GM21423 (cell line): ENCODE measurements around the gene ADAM11.

Experiments
- ATAC-seq: cut with Tn5 transposase; IDR thresholded peaks from one replicate; pipeline ENCODE4 v1.9.1; 2021; ENCODE audit warnings: mild to moderate bottlenecking, moderate library complexity; ENCODE audit not compliant: unreplicated experiment

Gene ADAM11

GRCh38 chr17:44775136-44775837 is 16.5 kb downstream of the ADAM11 start:
- peak; percentile 85 for ATAC-seq

DNA sequence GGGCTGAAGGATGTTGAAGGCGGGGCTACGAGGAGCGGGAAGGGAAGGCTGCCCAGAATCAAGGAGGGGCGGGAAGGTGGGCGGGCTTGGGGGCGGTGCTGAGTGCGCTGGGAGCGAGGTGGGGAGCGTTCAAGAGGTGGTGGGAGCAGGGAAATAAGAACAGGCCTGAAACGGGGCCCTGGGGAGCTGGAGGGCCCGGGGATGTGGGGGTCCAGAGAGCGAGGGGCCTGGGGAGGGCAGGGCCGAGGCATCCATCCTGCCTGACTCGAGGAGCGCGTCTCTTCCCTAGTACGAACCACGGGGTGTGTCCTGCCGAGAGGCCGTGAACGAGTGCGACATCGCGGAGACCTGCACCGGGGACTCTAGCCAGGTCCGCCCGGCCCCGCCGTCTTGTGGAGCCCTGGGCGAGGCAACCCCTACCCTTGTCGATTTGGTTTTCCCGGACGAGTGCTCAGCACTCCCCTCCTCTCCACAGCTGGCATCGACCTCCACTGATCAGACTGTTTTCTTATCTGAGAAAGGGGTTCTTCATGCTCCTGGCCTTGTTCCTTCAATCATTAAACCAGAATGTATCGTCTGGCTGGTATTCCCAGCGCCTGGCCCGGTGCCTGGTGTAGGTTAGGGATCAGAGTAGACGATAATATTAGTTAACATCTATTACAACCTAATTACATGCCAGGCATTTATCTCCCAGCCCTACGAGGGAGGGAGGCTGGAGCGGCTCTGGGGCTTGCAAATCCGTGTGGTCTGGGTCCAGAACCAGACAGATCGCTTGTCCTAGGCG is 17.2 kb downstream of the ADAM11 start:
- ATAC-seq: peak; percentile 5

DNA sequence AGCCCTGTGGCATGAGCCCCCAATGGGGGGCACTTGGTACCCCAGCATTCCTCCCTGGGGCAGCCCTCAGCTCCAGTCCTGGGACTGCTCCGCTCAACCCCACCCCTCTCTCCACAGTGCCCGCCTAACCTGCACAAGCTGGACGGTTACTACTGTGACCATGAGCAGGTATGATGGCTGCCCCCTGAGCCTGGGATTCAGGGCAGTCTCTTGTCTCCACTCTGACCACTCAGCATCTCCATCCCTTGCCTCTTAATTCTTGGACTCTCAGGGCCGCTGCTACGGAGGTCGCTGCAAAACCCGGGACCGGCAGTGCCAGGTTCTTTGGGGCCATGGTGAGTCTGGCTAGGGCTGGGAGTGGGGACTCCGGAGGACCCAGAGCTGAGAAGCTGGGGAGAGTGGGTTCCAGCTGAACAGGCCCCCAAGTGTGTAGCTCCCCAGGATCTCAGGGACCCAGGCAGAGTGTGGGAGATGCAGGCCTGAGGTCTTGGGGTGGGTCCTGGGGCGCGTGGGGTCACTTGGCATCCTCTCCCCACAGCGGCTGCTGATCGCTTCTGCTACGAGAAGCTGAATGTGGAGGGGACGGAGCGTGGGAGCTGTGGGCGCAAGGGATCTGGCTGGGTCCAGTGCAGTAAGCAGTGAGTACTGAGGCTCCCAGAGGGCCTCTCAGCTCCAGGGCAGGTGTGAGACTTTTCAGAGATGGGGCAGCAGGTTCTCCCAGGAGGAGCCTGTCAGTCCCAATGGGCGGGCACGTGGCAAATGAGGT is 18.0 kb downstream of the ADAM11 start:
- ATAC-seq: no peak

- no peak for ATAC-seq
These were observed 18.9 kb downstream of the ADAM11 start for GRCh38 chr17:44777394-44778348.

DNA sequence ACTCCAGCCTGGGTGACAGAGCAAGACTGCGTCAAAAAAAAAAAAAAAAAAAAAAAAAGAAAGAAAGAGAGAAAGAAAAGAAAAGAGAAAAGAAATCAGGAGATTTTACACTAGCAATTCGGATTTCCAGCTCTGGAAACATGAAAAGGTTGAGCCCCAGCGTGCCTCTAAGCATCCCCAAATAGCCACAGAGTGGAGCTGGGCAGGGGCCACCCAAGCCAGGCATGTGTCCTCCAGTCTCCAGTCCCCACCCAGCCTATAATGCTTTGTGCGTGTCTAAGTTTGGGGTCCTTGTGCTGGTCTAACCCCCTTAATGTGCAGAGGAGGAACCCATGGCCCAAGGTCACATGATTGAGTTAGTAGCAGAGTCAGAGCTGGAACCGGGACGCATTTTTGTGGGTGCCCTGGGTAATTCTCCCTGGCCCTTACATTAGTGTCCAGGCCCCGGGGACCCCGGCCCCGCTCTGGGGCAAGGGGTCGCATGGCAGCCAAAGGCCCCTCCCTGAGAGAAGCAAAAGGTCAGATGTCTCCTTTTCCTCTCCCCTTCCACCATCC is 19.9 kb downstream of the ADAM11 start:
- no peak for ATAC-seq

DNA sequence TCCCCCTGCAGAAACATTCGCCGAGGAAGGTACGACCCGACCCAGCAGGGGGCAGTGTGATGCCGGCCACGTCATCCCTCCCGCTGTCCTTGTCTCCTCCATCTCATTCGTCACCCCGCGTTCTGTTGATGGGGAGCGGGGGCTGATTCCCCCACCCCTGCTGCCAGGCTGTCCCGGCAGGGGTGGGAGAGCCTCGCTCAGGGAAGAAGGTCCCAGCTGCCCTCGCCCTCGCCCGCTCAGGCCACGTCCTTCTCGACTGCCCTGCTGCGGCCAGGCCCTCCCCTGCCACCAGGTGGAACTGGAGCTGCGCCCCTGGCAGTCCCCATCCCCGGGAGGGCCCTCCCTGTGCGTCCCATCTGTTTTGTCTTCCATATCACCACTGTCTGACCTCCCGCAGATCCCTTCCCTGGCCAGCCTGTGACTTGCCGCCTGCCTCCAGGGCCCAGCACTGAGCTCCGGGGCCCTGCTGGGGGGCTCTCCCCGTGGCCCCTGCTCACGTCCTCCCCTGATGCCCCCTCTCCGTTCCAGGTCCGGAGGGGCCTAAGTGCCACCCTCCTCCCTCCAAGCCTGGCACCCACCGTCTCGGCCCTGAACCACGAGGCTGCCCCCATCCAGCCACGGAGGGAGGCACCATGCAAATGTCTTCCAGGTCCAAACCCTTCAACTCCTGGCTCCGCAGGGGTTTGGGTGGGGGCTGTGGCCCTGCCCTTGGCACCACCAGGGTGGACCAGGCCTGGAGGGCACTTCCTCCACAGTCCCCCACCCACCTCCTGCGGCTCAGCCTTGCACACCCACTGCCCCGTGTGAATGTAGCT is 20.6 kb downstream of the ADAM11 start:
- ATAC-seq: no peak

DNA sequence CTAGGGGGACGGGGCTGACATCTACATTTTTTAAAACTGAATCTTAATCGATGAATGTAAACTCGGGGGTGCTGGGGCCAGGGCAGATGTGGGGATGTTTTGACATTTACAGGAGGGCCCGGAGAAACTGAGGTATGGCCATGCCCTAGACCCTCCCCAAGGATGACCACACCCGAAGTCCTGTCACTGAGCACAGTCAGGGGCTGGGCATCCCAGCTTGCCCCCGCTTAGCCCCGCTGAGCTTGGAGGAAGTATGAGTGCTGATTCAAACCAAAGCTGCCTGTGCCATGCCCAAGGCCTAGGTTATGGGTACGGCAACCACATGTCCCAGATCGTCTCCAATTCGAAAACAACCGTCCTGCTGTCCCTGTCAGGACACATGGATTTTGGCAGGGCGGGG is 21.4 kb downstream of the ADAM11 start:
- ATAC-seq: no peak

GRCh38 chr17:44780845-44781480 is 22.2 kb downstream of the ADAM11 start:
- ATAC-seq: no peak

GRCh38 chr17:44781551-44782325 is 22.9 kb downstream of the ADAM11 start:
- ATAC-seq: no peak

- no peak for ATAC-seq
These were observed 23.6 kb downstream of the ADAM11 start for GRCh38 chr17:44782326-44782850.

DNA sequence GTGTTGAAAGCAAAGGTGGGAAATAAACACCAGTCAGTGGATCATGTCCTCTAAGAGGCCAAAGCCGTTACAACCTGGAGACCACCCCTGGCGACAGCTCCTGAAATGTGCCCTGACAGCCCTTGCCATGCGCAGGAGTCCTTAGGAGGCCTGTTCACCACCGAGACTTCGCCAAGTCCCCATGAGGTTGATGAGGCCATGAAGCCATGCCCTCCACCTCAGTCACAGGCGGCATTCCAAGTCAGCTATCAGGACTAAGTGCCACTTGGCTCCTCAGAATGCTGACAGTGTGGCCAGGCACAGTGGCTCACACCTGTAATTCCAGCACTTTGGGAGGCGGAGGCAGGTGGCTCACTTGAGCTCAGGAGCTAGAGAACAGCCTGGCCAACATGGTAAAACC is 27.1 kb downstream of the ADAM11 start:
- ATAC-seq: no peak

GRCh38 chr17:44786551-44787081 is 27.8 kb downstream of the ADAM11 start:
- ATAC-seq: no peak

- ATAC-seq: no peak
These were observed 28.6 kb downstream of the ADAM11 start for GRCh38 chr17:44787271-44787940.

- ATAC-seq: no peak
These were observed 29.4 kb downstream of the ADAM11 start for GRCh38 chr17:44788139-44788538.

- no peak for ATAC-seq
These were observed 33.5 kb downstream of the ADAM11 start for GRCh38 chr17:44792276-44792675.

DNA sequence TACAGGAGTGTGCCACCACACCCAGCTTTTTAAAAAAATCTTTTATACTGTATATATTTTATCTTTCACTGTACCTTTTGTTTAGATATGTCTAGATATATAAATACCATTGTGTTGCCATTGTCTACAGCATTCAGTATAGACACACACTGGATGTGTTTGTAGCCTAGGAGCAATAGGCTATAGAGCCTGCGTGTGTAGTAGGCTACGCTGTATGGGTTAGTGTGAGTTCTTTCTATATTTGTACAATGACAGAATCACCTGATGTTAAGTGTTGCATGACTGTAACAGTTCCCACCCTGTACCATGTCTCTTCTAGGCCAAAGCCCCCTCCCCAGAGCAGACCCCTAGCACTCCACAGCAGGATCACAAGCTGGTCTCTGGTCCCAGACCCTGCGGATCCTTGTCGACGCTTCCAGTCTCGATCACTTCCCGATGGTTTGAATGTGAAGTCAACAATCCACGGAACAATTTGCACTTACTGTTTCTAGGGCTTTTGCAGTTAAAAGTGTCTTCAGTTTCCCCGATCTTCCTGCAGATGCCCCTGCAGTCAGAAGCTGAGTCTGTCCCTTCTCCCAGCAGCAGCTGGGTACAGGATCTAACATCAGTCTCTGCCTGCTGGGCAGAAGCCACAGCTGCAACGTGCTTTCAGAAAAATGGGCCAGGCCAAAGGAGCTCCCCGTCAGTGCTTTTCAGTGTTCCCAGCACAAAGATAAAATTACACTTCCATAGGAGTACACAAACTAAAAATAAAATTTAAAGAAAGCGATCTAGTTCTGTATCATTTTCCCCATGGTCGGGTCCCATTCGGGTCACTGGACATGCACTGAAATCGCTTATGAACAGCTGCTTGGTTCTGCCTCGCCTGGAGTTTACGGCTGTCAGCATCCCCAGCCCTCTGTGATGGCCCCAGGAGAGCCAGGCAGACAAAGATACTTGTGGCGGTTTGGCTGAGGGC is 35.4 kb downstream of the ADAM11 start:
- ATAC-seq: no peak
